Testis (tissue), 3 donors: ENCODE results near the gene TBX18. TPM values are rescaled to one million over a fixed set of nuclear protein-coding genes. Genes with fewer than 3 reads are reported as not detected.

Source experiments
- DNase-seq: peaks from one replicate; pipeline ENCODE4 v3.0.0-alpha.2; 2019
- H3K27ac ChIP-seq, 2 donors: fragments of 200-600 bp; sonication (generic); one replicate each; pipeline ENCODE4 v1.5.1; 2019
- H3K27me3 ChIP-seq: fragments of 200-600 bp; sonication (generic); one replicate; pipeline ENCODE4 v1.5.1; 2019
- H3K36me3 ChIP-seq: fragments of 200-600 bp; sonication (generic); one replicate; pipeline ENCODE4 v1.5.1; 2017; ENCODE audit warnings: low read depth; ENCODE audit errors: missing control alignments
- H3K4me1 ChIP-seq: fragments of 200-600 bp; sonication (generic); one replicate; pipeline ENCODE4 v1.5.1; 2019
- H3K4me3 ChIP-seq, 2 donors: fragments of 200-600 bp; sonication (generic); one replicate each; pipeline ENCODE4 v1.5.1; 2017 to 2019
- H3K9me3 ChIP-seq: fragments of 200-600 bp; sonication (generic); one replicate; pipeline ENCODE4 v1.5.1; 2017
- POLR2A ChIP-seq: fragments of 450-650 bp; IDR thresholded peaks from one replicate; pipeline ENCODE4 v1.6.1; 2017; ENCODE audit warnings: antibody characterized with exemption, mild to moderate bottlenecking, moderate library complexity
- WGBS, 2 donors: methylation state at CpG; one replicate each; pipeline ENCODE4 v1.1.5; 2018; 5-methylcytosine and 5-hydroxymethylcytosine counted together
- intact Hi-C: fragments of 100-400 bp; cut with DNase I; formaldehyde crosslinking; loops from one replicate; pipeline ENCODE4 v1.15.1; 2023; ENCODE audit warnings: low total_unique reads
- polyA plus RNA-seq: library from polyadenylated mRNA; stranded (reverse); fragments of 350-450 nt; fragmentation: Illumina TruSeq; extraction: RNeasy Lipid Tissue Mini Kit (QIAGEN cat#74804); gene quantifications from one replicate; pipeline ENCODE4 v1.2.3, GENCODE V29; 2014; ENCODE audit warnings: low read depth, low replicate concordance; ENCODE audit not compliant: insufficient read depth
- total RNA-seq, 2 donors: library from RNA; depleted of rRNA; stranded (reverse); fragments of >200 nt; gene quantifications; one replicate each; pipeline ENCODE4 v1.2.3, GENCODE V29; 2016
- TF ChIP-seq, protein P1 (sequence below), 3 experiments: fragments of 450-650 bp in 2 of 3; fragments of 200-600 bp in 1 of 3; sonication (generic) in 1 of 3; IDR thresholded peaks; one replicate each; pipeline ENCODE4 v1.5.1; 2016 to 2019; ENCODE audit warnings: antibody characterized with exemption in 3 of 3, mild to moderate bottlenecking in 2 of 3, moderate library complexity in 1 of 3

The TBX18 gene
- total and polyA plus RNA-seq, 3 donors from 2014 or later: 3.9 to 10.0 (median 4.6) TPM

DNA sequence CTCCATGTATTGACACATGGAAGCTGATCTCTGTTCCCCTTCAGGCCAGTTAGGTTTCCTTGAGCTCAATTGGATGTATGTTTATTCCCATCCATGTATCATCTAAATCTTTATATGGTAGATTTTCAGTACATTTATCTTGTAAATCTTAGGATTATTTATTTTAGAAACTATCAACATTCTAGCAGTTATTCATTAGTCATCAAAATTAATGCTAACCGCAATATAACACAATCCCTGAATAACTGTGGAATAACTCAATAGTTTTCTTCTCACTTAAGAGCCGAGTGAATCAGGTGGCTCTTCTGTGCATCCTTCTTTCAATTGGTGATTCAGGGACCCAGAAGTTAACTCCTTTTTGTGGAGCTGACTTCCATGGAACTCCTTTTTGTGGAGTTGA is 15.5 kb upstream of the TBX18 start:
- no peak for DNase-seq
- intact Hi-C loops: no loop called here
- H3K27me3 ChIP-seq: no peaks in the 10 kb centered on the region
- no peak overlapping the region for H3K27ac ChIP-seq
- H3K4me1 ChIP-seq: no peaks in the 10 kb centered on the region
- WGBS, 2 donors: 89 to 91% methylated on average over 2 of the region's 2 CpGs
- no peak overlapping the region for H3K4me3 ChIP-seq
- no peaks in the 10 kb centered on the region for H3K9me3 ChIP-seq
- TF ChIP-seq, protein P1, sequence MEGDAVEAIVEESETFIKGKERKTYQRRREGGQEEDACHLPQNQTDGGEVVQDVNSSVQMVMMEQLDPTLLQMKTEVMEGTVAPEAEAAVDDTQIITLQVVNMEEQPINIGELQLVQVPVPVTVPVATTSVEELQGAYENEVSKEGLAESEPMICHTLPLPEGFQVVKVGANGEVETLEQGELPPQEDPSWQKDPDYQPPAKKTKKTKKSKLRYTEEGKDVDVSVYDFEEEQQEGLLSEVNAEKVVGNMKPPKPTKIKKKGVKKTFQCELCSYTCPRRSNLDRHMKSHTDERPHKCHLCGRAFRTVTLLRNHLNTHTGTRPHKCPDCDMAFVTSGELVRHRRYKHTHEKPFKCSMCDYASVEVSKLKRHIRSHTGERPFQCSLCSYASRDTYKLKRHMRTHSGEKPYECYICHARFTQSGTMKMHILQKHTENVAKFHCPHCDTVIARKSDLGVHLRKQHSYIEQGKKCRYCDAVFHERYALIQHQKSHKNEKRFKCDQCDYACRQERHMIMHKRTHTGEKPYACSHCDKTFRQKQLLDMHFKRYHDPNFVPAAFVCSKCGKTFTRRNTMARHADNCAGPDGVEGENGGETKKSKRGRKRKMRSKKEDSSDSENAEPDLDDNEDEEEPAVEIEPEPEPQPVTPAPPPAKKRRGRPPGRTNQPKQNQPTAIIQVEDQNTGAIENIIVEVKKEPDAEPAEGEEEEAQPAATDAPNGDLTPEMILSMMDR (IDR thresholded peaks at IDR 0.05): no peak
- no peak for TF ChIP-seq POLR2A
- H3K36me3 ChIP-seq: no peaks in the 10 kb centered on the region

GRCh38 chr6:84779380-84779779 is 15.0 kb upstream of the TBX18 start:
- H3K27ac ChIP-seq: no peak overlapping the region
- H3K36me3 ChIP-seq: no peaks in the 10 kb centered on the region
- no peak for DNase-seq
- intact Hi-C loops: no loop called here
- H3K27me3 ChIP-seq: no peaks in the 10 kb centered on the region
- no peak for TF ChIP-seq POLR2A
- TF ChIP-seq, protein P1 (IDR thresholded peaks at IDR 0.05): no peak
- peaks cover 3% of the 10 kb centered on the region for H3K4me1 ChIP-seq
- no peaks in the 10 kb centered on the region for H3K9me3 ChIP-seq
- WGBS, 2 donors: 77 to 78% methylated on average over 1 of the region's 1 CpG
- H3K4me3 ChIP-seq: no peak overlapping the region

- no peaks in the 10 kb centered on the region for H3K36me3 ChIP-seq
- intact Hi-C loops: no loop called here
- no peak overlapping the region for H3K4me3 ChIP-seq
- no peak for DNase-seq
- no peaks in the 10 kb centered on the region for H3K9me3 ChIP-seq
- no peak for TF ChIP-seq POLR2A
- TF ChIP-seq, protein P1 (IDR thresholded peaks at IDR 0.05): no peak
- no peaks in the 10 kb centered on the region for H3K27me3 ChIP-seq
- WGBS, 2 donors: 67 to 96% methylated on average over 1 of the region's 1 CpG
- no peak overlapping the region for H3K27ac ChIP-seq
- H3K4me1 ChIP-seq: peaks cover 4% of the 10 kb centered on the region
Observed at GRCh38 chr6:84777888-84778287, 13.5 kb upstream of the TBX18 start.

DNA sequence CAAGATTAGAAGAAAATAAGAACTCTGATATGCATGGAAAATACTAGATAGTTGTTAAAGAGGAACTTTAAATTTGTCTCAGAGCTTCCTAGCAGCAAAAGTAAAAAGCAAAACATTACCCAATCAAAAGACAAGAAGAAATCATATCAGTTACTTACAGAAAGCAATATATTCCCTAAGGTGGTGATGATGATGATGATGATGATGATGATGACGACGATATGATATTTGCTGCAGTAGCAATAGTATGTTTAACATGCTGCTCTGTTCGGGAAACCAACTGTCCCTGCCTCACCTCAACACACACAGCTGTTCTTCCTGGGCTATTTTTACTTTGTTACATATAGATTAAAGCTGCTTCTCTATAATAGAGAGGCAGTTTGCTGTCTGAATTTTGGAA is 12.0 kb upstream of the TBX18 start:
- no peaks in the 10 kb centered on the region for H3K36me3 ChIP-seq
- H3K9me3 ChIP-seq: no peaks in the 10 kb centered on the region
- H3K4me3 ChIP-seq: no peak overlapping the region
- peaks cover 3% of the 10 kb centered on the region for H3K27me3 ChIP-seq
- peaks cover 4% of the 10 kb centered on the region for H3K4me1 ChIP-seq
- H3K27ac ChIP-seq: no peak overlapping the region
- TF ChIP-seq POLR2A: no peak
- TF ChIP-seq, protein P1 (IDR thresholded peaks at IDR 0.05): no peak
- intact Hi-C loops: no loop called here
- DNase-seq: no peak
- WGBS, 2 donors: 52 to 62% methylated on average over 3 of the region's 3 CpGs

GRCh38 chr6:84775751-84776150 is 11.4 kb upstream of the TBX18 start:
- no peaks in the 10 kb centered on the region for H3K9me3 ChIP-seq
- H3K27ac ChIP-seq: no peak overlapping the region
- H3K4me3 ChIP-seq: no peak overlapping the region
- no peak for DNase-seq
- peaks cover 3% of the 10 kb centered on the region for H3K27me3 ChIP-seq
- 56 to 59% methylated on average over 3 of the region's 3 CpGs for WGBS, 2 donors
- intact Hi-C loops: no loop called here
- peaks cover 4% of the 10 kb centered on the region for H3K4me1 ChIP-seq
- H3K36me3 ChIP-seq: no peaks in the 10 kb centered on the region
- TF ChIP-seq, protein P1 (IDR thresholded peaks at IDR 0.05): no peak
- no peak for TF ChIP-seq POLR2A
